Measurements from ENCODE around the gene VGF. TPM values are rescaled to one million over a fixed set of nuclear protein-coding genes. Genes with fewer than 3 reads are reported as not detected.
A peak's percentile ranks its signal among the peaks of the same experiment; 100 is the strongest.
"Not testable (repeated sequence)": the region's sequence is repeated elsewhere in the genome, so short reads cannot be mapped to it uniquely, and the experiment has no call there.

The VGF gene
- polyA plus RNA-seq, 4 donors, result 0.32 to 0.49 TPM; not detected in 2

- no peaks in the 10 kb centered on the region for H3K36me3 ChIP-seq (ENCODE audit: control insufficient read depth in 3 of 3, insufficient read depth in 2 of 3, low read depth in 1 of 3, low read length in 3 of 3)
- H3K4me1 ChIP-seq (ENCODE audit: control insufficient read depth in 3 of 3, insufficient read depth in 2 of 3, low read depth in 1 of 3, low read length in 2 of 3), result peaks cover 0 to 39% (median 0%) of the 10 kb centered on the region in 3 donors
- peaks cover 0 to 31% (median 0%) of the 10 kb centered on the region in 3 donors for H3K27me3 ChIP-seq (ENCODE audit: control insufficient read depth in 3 of 3, insufficient read depth in 3 of 3, low read length in 3 of 3)
- FAIRE-seq (no peak), DNase-seq (no peak)
- no peak overlapping the region for H3K4me3 ChIP-seq (ENCODE audit: low read depth in 1 of 3, low read length in 3 of 3)
- WGBS, 3 donors, result 92 to 97% (median 94%) methylated on average over 11 of the region's 11 CpGs
- H3K27ac ChIP-seq (ENCODE audit: low read depth in 1 of 3, low read length in 2 of 3), result peak overlapping the region in 2 of 3 donors; percentile 84 to 91
- no peaks in the 10 kb centered on the region for H3K9me3 ChIP-seq (ENCODE audit: control insufficient read depth in 2 of 2, insufficient read depth in 1 of 2, low read depth in 1 of 2, low read length in 1 of 2)
These were observed 42.3 kb downstream of the VGF start for GRCh38 chr7:101122933-101123702.

DNA sequence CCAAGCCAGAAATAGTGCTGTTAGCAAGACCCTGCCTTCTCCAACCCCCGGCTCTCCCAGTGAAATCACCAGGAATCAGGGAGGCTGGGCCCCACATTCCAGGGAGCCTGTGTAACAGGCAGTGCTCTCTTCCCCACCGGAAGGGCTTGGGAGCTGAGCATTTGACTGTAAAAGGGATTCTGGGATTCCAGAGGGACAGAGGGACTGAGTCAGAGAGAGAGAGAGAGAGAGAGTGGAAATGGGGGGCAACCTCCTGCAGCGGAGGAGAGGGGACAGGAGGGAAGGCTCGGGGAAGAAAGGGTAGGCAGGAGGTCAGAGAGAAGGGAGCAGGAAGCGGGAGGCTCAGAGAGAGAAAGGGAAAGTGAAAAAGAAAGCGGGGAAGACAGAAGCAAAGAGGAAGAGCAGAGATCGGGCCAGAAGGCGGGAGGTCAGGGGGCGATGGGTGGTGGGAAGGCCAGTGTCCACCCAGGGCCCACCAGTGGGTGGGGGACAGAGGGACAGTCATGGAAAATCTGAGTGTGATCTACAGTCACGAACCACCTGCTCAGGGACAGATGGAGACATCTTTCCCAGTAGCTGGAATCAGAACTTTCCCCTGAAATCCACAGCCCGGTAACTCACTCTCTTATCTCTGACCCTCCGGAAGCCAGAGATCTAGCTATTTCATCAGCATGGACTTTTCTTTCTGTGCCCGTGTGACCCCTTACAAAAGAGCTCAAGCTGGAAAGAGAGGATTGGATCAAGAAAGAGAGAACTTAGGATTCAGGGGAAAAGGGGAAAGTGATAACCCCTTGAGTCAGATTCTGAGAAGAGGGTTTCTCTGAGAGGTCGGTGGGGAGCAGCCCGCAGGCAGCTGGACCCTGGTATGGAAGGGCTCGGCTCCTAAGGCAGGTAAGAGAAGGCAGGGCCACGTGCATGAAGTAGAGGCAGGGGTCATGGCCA lies 43.1 kb downstream of the VGF start:
- Histone ChIP-seq H3K4me1 (ENCODE audit: control insufficient read depth in 3 of 3, insufficient read depth in 2 of 3, low read depth in 1 of 3, low read length in 2 of 3) (peaks cover 0 to 36% (median 0%) of the 10 kb centered on the region in 3 donors), H3K36me3 (ENCODE audit: control insufficient read depth in 3 of 3, insufficient read depth in 2 of 3, low read depth in 1 of 3, low read length in 3 of 3) (no peaks in the 10 kb centered on the region), H3K9me3 (ENCODE audit: control insufficient read depth in 2 of 2, insufficient read depth in 1 of 2, low read depth in 1 of 2, low read length in 1 of 2) (no peaks in the 10 kb centered on the region), H3K27me3 (ENCODE audit: control insufficient read depth in 3 of 3, insufficient read depth in 3 of 3, low read length in 3 of 3) (peaks cover 0 to 27% (median 0%) of the 10 kb centered on the region in 3 donors), H3K27ac (ENCODE audit: low read depth in 1 of 3, low read length in 2 of 3) (peak overlapping the region; percentile 70 to 91 (median 84)), H3K4me3 (ENCODE audit: low read depth in 1 of 3, low read length in 3 of 3) (peak overlapping the region in 2 of 3 donors; percentile 39 to 50)
- no peak for FAIRE-seq
- peak; percentile 66 to 84 for DNase-seq
- WGBS, 3 donors, result 11 to 17% (median 14%) methylated on average over 17 of the region's 17 CpGs

GRCh38 chr7:101121631-101121990 lies 43.8 kb downstream of the VGF start:
- peak overlapping the region in 1 of 3 donors; percentile 39 for H3K4me3 ChIP-seq (ENCODE audit: low read depth in 1 of 3, low read length in 3 of 3)
- H3K27ac ChIP-seq (ENCODE audit: low read depth in 1 of 3, low read length in 2 of 3), result peak overlapping the region; percentile 70 to 91 (median 84)
- WGBS, 3 donors, result 61 to 87% (median 78%) methylated on average over 8 to 9 of the region's 9 CpGs

DNA sequence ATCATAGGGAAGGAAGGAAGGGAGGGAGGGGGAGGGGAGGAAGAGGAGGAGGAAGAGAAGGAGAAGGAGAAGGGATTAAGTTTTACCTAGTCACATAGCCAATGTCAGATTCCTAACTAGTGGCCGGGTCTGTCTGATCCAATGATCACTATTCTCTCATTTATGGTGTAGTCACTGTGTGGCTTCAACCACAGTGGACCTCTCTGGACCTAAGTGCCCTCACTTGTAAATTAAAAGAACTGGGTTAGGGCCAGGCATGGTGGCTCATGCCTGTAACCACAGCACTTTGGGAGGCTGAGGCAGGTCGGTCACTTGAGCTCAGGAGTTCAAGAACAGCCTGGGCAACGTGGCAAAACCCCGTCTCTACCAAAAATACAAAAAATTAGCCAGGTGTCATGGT lies 45.1 kb downstream of the VGF start:
- Histone ChIP-seq H3K4me1 (ENCODE audit: control insufficient read depth in 3 of 3, insufficient read depth in 2 of 3, low read depth in 1 of 3, low read length in 2 of 3) (peaks cover 0 to 22% (median 0%) of the 10 kb centered on the region in 3 donors), H3K27me3 (ENCODE audit: control insufficient read depth in 3 of 3, insufficient read depth in 3 of 3, low read length in 3 of 3) (peaks cover 0 to 9% (median 0%) of the 10 kb centered on the region in 3 donors), H3K36me3 (ENCODE audit: control insufficient read depth in 3 of 3, insufficient read depth in 2 of 3, low read depth in 1 of 3, low read length in 3 of 3) (no peaks in the 10 kb centered on the region), H3K27ac (ENCODE audit: low read depth in 1 of 3, low read length in 2 of 3) (no peak overlapping the region), H3K4me3 (ENCODE audit: low read depth in 1 of 3, low read length in 3 of 3) (no peak overlapping the region), H3K9me3 (ENCODE audit: control insufficient read depth in 2 of 2, insufficient read depth in 1 of 2, low read depth in 1 of 2, low read length in 1 of 2) (no peaks in the 10 kb centered on the region)
- no peak for FAIRE-seq
- WGBS, 3 donors, result 76 to 83% (median 80%) methylated on average over 4 of the region's 4 CpGs
- DNase-seq, result no peak

More at GRCh38 chr7:101121631-101121990, 43.8 kb downstream of the VGF start:
- not testable (repeated sequence) for H3K36me3 ChIP-seq (ENCODE audit: control insufficient read depth in 3 of 3, insufficient read depth in 2 of 3, low read depth in 1 of 3, low read length in 3 of 3); H3K9me3 ChIP-seq (ENCODE audit: control insufficient read depth in 2 of 2, insufficient read depth in 1 of 2, low read depth in 1 of 2, low read length in 1 of 2); FAIRE-seq; DNase-seq
- peaks cover 0 to 21% (median 0%) of the 10 kb centered on the region in 3 donors for H3K27me3 ChIP-seq (ENCODE audit: control insufficient read depth in 3 of 3, insufficient read depth in 3 of 3, low read length in 3 of 3)
- peaks cover 0 to 30% (median 0%) of the 10 kb centered on the region in 3 donors for H3K4me1 ChIP-seq (ENCODE audit: control insufficient read depth in 3 of 3, insufficient read depth in 2 of 3, low read depth in 1 of 3, low read length in 2 of 3)

- Histone ChIP-seq H3K36me3 (ENCODE audit: control insufficient read depth in 3 of 3, insufficient read depth in 2 of 3, low read depth in 1 of 3, low read length in 3 of 3) (no peaks in the 10 kb centered on the region), H3K4me3 (ENCODE audit: low read depth in 1 of 3, low read length in 3 of 3) (no peak overlapping the region), H3K9me3 (ENCODE audit: control insufficient read depth in 2 of 2, insufficient read depth in 1 of 2, low read depth in 1 of 2, low read length in 1 of 2) (no peaks in the 10 kb centered on the region), H3K4me1 (ENCODE audit: control insufficient read depth in 3 of 3, insufficient read depth in 2 of 3, low read depth in 1 of 3, low read length in 2 of 3) (peaks cover 0 to 22% (median 0%) of the 10 kb centered on the region in 3 donors), H3K27me3 (ENCODE audit: control insufficient read depth in 3 of 3, insufficient read depth in 3 of 3, low read length in 3 of 3) (peaks cover 0 to 8% (median 0%) of the 10 kb centered on the region in 3 donors), H3K27ac (ENCODE audit: low read depth in 1 of 3, low read length in 2 of 3) (no peak overlapping the region)
- no peak for FAIRE-seq
- DNase-seq, result no peak
- 54 to 70% (median 62%) methylated on average over 10 of the region's 10 CpGs for WGBS, 3 donors
These were observed 45.5 kb downstream of the VGF start for GRCh38 chr7:101119876-101120275.

GRCh38 chr7:101118856-101119255 lies 46.5 kb downstream of the VGF start:
- Histone ChIP-seq H3K4me3 (ENCODE audit: low read depth in 1 of 3, low read length in 3 of 3) (no peak overlapping the region), H3K9me3 (ENCODE audit: control insufficient read depth in 2 of 2, insufficient read depth in 1 of 2, low read depth in 1 of 2, low read length in 1 of 2) (no peaks in the 10 kb centered on the region), H3K36me3 (ENCODE audit: control insufficient read depth in 3 of 3, insufficient read depth in 2 of 3, low read depth in 1 of 3, low read length in 3 of 3) (no peaks in the 10 kb centered on the region), H3K4me1 (ENCODE audit: control insufficient read depth in 3 of 3, insufficient read depth in 2 of 3, low read depth in 1 of 3, low read length in 2 of 3) (peaks cover 0 to 16% (median 0%) of the 10 kb centered on the region in 3 donors), H3K27me3 (ENCODE audit: control insufficient read depth in 3 of 3, insufficient read depth in 3 of 3, low read length in 3 of 3) (peaks cover 0 to 4% (median 0%) of the 10 kb centered on the region in 3 donors), H3K27ac (ENCODE audit: low read depth in 1 of 3, low read length in 2 of 3) (no peak overlapping the region)
- no peak for DNase-seq
- 74 to 79% (median 79%) methylated on average over 3 of the region's 3 CpGs for WGBS, 3 donors
- FAIRE-seq, result no peak

DNA sequence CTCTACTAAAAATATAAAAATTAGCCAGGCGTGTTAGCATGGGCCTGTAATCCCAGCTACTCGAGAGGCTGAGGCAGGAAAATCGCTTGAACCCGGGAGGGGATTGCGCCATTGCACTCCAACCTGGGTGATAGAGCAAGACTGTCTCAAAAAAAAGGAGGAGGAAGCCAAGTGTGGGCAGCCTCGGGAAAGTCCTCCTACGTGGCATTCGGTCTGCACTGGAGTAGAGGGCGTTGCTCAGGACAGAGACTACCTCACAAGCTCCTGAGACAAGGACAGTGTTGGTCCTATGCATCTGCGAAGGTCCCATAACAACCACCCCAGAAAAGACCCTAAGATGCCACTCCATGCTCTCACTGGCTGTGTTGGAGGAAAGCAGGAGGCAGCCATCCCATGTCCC lies 48.5 kb downstream of the VGF start:
- Histone ChIP-seq H3K27ac (ENCODE audit: low read depth in 1 of 3, low read length in 2 of 3) (peak overlapping the region in 1 of 3 donors; percentile 47), H3K4me3 (ENCODE audit: low read depth in 1 of 3, low read length in 3 of 3) (no peak overlapping the region), H3K4me1 (ENCODE audit: control insufficient read depth in 3 of 3, insufficient read depth in 2 of 3, low read depth in 1 of 3, low read length in 2 of 3) (peaks cover 0 to 3% (median 0%) of the 10 kb centered on the region in 3 donors), H3K36me3 (ENCODE audit: control insufficient read depth in 3 of 3, insufficient read depth in 2 of 3, low read depth in 1 of 3, low read length in 3 of 3) (no peaks in the 10 kb centered on the region), H3K9me3 (ENCODE audit: control insufficient read depth in 2 of 2, insufficient read depth in 1 of 2, low read depth in 1 of 2, low read length in 1 of 2) (no peaks in the 10 kb centered on the region), H3K27me3 (ENCODE audit: control insufficient read depth in 3 of 3, insufficient read depth in 3 of 3, low read length in 3 of 3) (peaks cover 0 to 4% (median 0%) of the 10 kb centered on the region in 3 donors)
- DNase-seq (no peak), FAIRE-seq (no peak)
- WGBS, 3 donors, result 78 to 84% (median 78%) methylated on average over 10 of the region's 10 CpGs

DNA sequence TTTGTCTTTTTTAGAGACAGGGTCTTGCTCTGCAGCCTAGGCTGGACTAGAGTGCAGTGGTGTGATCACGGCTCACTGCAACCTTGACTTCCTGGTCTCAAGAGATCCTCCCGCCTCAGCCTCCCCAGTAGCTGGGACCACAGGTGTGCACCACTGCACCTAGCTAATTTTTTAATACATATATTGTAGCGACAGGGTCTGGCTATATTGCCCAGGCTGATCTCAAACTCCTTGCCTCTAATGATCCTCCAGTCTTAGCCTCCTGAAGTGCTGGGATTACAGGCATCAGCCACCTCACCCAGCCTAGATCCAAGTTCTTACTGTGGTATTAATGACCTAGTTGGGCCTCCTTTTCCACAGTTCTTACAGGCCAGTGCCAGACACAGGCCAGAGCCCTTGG lies 50.2 kb downstream of the VGF start:
- FAIRE-seq (no peak), DNase-seq (no peak)
- Histone ChIP-seq H3K4me3 (ENCODE audit: low read depth in 1 of 3, low read length in 3 of 3) (no peak overlapping the region), H3K4me1 (ENCODE audit: control insufficient read depth in 3 of 3, insufficient read depth in 2 of 3, low read depth in 1 of 3, low read length in 2 of 3) (no peaks in the 10 kb centered on the region), H3K27me3 (ENCODE audit: control insufficient read depth in 3 of 3, insufficient read depth in 3 of 3, low read length in 3 of 3) (peaks cover 0 to 4% (median 0%) of the 10 kb centered on the region in 3 donors), H3K36me3 (ENCODE audit: control insufficient read depth in 3 of 3, insufficient read depth in 2 of 3, low read depth in 1 of 3, low read length in 3 of 3) (no peaks in the 10 kb centered on the region), H3K9me3 (ENCODE audit: control insufficient read depth in 2 of 2, insufficient read depth in 1 of 2, low read depth in 1 of 2, low read length in 1 of 2) (no peaks in the 10 kb centered on the region), H3K27ac (ENCODE audit: low read depth in 1 of 3, low read length in 2 of 3) (no peak overlapping the region)
- WGBS, 3 donors, result 68 to 91% (median 84%) methylated on average over 3 of the region's 3 CpGs
